HG03097 (cell line): ENCODE measurements around the gene GPR153.

Experiments used
- ATAC-seq: cut with Tn5 transposase; IDR thresholded peaks from one replicate; pipeline ENCODE4 v1.9.1; 2021; ENCODE audit not compliant: unreplicated experiment, low FRiP score

Gene GPR153

DNA sequence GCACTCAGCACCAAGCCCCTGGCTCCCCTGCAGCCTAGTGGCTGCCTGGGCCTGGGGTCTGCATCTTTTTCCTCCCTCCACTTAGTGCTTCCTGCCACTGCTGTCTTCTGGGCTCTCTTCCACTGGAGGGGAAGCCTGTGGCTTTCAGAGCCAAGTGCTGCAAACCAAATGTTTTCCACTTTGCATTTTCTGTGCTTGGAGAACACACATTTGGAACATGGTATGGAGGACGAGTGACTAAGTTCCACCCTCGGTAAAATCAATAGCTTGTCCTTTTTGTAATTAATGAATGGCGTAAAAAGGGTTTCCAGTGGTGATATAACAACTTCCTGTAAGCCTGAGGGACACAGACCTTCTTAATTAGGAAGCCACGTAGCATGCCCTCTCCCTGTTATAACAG, 10.1 kb upstream of the GPR153 start:
- no peak for ATAC-seq

DNA sequence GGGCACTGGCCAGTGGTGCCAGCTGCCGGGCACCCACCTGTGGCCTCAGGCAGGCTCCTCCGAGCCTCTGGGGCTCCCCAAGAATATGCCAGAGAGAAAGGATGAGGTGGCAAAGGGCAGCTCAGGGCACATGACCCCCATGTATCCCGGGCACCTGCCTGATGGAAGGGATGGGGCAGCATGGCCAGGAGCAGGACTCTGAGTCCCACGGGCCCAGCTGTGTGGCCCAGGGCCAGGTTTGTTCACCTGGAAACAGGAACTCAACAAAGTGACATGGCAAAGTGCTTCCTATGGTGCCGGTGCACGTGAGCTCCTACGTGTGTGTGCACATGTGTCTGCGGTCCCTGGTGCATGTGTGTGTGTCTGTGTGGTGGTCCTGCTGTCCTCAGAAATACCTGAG, 9.5 kb upstream of the GPR153 start:
- ATAC-seq, result no peak

DNA sequence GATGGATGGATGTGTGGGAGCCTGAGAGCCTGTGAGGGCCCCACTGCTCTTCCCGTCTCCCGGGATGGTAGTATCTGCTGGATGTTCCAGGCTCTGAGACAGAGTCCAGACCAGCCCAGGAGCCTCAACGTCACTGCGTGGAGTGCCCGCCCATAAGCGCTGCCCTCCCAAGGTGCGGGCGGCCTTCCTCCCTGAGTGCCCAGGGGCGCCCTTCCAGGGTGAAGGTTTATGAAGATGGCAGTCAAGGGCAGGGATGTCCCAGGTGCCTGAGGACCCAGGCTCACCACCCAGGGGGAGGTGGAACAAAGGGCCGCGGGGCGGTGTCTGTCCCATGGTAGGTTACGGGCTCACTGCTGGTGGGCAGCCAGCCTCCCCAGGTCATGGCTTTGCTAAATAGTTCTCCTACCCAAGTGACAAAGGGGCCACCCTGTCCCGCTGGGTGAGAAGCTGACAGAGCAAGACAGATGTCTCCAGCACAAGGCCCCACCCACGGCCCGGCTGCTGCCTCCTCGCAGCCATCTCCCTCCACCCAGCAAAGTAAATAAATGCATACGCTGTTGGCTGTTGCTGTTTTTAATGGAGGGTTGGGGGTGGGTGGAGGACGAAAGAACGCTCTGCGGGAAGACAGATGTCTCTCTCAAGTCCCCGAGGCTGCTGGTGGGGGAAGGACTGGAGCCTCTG, 9.0 kb upstream of the GPR153 start:
- no peak for ATAC-seq

DNA sequence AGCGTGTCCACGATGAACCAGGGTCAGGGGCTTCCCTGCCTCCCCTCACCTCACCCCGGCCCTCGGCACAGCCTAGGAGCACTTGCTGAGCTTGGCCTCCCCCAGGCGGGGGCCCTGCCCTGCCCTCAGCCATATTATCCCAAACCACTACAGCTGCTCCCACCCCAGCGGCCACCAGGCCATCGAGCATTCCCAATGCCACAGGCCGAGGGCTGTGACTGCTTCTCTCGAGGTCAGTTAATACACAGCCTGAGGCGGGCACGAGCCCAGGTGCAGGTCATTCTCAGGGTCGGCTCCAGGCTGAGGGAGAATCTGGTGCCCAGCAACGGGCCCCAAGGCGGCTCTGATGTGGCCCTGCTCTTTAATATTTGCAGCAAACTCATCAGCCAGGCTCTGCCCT, 8.4 kb upstream of the GPR153 start:
- ATAC-seq, result no peak

DNA sequence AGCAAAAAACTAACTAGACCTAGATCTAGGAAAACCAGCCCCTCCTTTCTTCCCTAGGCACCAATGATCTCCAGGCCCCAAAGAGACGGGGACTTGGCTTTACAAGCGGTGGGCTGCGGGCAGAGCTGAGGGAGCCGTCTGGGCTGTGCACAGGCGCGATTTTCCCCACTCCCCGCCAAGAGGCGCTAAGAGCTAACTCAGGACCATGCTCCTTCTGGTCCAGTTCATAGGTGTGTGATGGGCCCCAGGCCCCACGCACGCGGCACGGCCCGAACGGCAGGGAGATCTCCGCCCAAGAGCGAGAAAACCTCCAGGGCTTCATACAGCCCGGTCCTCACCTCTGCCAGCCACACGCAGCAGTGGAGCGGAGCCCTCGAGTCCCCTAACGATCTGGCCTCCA, 7.5 kb upstream of the GPR153 start:
- no peak for ATAC-seq

DNA sequence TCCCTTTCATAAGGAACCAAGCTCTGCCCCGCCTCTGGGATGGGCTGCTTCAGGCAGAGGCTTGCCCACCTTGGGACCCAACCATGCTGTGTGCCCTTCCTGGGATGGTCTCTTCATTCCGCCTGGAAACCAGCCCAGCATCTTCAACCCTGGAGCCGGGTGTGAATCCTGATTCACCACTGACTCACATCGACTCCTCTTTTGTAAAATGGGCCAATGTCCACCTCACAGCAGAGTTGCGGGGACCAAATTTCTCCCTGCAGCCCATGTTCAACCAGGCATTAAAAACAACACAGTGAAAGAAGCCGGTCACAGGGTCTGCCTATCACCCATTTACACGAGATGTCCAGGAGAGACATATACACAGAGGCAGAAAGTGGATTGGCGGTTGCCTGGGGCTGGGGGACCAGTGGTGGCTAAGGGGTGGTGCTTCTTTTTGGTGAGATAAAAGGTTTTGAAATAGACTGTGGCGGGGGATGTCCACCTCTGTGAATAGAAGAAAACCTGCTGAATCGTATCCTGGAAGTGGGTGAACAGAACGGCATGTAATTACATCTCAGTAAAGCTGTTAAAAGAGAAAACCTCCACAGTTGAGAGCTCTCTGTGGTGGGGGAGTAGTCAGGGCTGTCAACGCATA, 6.9 kb upstream of the GPR153 start:
- no peak for ATAC-seq

DNA sequence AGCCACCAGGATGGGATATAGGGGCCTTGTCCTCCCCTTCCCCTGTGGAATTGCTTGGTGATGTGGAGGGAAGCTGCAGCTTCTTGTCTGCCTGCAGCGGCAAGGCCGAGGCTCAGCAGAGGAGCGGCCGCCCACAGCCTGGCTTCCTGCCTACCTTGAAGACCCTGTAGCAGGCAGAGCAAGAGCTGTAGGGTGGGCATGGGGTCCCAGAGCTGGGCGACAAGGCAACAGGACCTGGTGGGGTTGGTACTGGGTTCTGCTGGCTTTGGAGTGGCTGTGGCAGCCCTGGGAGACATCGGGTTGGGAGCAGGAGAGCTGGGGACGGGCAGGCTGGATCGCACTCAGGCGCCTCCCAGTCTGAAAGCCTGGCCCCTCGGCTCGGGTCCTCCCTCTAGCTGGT, 5.7 kb upstream of the GPR153 start:
- ATAC-seq, result no peak

DNA sequence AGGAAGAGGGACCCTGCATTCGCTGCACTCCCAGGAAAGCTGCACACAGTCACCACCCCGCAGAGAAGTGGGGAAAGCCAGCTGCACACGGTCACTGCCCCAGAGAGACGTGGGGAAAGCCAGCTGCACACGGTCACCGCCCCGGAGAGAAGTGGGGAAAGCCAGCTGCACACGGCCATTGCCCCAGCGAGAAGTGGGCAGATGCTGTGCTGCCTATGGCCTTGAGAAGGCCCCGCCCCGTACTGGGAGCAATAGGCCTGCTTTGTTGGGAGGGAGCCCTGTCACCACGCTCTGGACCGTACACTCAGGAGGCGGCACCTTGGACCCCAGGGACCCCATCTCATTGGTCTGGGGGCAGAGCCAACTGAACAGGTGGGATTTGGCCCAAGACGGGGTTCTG, 4.3 kb upstream of the GPR153 start:
- no peak for ATAC-seq

DNA sequence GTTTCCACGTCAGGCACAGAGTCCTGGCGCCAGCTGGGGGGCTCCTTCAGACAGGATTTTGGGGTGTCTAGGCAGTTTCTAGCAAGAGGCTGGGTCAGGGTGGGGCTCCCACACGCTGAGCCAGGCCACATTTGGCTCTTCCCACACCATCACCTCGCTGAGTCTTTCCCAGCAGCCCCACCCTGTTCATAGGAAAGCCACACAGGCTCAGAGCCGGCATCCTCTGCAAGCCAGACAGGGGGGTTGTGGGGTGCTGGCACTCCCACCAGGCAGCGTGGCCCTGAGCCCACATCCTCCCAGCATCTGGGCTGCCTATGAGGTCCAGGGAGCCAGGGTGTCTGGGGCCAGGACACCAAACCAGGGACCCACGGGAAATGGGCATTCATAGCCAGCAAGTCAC, 2.8 kb upstream of the GPR153 start:
- no peak for ATAC-seq

DNA sequence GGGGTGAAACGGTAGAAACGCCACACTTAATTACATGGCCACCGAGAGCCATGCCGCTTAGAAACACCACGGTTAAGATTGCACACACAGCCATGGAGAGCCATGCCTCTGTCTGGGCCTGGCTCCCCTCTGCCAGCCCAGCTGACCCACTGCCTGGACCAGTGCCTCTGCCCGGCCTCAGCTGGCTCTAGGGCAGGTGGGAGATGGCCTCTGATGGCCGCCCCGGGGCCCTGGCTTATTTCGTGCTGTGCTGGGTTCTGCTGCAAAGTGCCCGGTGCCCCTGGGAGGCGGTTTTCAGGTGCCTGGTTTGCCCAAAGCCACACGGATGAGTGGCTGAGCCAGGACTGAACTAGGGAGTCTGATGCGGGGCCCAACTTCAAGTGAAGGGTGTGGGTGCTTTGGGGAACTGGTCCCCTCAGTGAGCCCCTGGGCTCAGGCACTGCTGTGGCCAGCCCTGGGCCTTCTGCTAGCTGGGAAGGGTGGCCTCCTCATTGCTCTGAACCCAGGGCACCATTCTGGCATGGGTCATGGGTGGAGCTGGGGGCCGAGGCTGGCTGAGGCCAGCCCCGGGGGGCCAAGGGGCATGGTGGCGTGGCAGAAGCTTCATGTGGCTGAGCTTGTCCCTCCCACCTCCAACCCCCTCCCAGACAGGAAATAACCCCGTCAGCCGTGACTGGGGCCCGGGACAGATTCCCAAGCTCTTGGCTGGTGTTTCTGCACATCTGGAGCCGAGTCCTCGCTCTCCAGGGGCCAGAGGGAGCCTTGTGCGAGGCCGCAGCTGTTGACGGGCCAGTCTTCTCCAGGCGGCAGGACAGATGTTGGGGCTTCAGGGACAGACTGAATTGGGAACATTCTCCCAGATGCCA, 1.9 kb upstream of the GPR153 start:
- no peak for ATAC-seq

DNA sequence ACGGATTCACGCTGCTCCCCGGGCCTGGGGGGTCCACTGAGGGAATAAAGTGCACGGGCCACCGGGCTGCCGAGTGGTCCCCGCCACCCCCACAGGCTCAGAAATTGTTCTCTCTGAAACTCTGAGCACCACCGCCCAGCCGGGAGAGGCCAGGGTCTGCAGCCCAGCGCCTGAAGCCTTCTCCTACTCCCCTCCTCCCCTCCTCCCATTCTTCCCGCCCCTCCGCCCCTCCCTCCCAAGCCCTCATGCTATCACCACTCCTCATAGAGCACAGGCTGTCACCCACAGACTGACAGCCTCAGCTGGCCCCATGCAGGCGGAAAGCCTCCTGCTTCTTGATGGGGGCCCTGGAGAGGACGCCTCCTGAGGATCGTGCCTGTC, 707 bp upstream of the GPR153 start:
- no peak for ATAC-seq

DNA sequence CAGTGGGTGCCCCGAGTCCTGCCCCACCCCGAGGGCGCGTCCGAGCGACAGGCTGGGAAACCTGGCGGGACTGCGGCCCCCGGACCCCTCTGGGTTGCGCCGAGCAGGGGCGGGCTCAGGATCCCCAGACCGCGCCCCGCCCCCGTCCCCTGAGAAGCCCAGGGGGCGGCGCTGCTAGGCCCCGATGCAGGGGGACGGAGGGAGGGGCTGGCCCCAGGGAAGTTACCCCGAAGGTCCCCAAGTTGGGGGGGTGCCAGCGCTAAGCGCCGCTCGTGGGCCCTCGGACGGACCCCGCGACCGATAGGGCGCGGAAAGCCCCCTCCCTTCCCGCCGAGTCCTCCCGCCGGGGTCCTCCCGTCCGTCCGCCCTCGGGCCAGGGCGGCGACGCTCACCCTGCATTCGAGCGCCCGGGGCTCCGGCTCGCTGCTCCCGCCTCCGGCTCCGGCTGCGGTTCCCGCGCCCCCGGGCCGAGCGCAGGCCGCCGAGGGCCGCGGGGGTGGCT, 414 bp downstream of the GPR153 start:
- ATAC-seq, result no peak

DNA sequence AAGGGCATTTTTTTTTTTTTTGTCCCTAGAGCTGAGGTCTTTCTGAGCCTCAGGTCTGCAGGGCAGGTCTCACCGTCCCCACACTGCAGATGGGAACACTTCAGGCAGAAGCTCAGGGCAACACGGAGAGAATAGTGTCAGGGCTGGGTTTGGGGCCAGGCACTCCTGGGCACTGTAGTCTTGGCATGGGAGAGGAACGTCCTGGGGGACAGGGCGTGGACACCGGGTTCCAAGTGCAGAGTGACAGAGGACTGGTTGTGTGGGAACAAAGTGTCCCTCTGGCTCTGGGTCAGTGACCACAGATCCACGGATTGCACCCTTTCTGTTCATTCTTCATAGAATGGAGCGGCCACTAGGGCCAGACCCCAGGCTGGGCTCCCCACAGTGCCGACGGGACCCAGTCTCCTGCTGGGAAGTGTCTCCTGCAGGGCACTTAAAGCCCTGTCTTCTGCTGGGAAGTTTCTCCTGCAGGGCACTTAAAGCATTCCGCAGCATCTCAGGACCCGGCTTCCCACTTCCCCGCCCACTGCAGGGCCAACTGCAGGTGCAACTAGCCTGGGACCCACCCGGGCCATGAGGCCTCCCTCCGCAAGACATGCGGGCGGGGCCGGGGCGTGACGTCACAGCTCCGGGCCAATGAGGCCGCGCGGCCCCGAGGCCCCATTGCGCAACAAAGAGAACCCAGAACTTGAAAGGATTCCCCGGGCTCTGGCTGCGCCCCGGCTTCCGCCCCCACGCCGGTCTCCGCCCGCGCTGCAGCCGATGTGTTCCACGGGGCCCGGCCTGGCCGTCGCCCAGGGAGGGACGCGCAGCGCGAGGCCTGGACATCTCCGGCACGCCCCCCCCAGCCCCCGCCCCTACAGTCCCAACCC, 1.2 kb downstream of the GPR153 start:
- ATAC-seq, result no peak

DNA sequence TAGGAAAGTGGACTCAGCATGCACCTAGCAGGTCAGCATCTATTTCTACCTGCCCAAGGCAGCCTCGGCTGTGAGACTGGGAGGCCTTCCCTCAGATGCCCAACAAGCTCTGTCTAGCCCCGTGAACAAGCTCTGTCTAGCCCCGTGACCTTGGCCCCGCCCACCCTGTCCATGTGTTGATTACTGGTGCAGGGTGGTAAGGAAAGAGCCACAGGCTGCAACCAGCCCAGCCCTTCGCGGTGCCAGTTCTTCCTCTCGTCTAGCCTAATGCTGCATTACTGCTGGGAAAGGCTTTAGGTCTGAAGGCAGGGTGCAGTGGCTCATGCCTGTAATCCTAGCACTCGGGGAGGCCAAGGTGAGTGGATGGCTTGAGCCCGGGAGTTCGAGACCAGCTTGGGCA, 2.2 kb downstream of the GPR153 start:
- no peak for ATAC-seq

DNA sequence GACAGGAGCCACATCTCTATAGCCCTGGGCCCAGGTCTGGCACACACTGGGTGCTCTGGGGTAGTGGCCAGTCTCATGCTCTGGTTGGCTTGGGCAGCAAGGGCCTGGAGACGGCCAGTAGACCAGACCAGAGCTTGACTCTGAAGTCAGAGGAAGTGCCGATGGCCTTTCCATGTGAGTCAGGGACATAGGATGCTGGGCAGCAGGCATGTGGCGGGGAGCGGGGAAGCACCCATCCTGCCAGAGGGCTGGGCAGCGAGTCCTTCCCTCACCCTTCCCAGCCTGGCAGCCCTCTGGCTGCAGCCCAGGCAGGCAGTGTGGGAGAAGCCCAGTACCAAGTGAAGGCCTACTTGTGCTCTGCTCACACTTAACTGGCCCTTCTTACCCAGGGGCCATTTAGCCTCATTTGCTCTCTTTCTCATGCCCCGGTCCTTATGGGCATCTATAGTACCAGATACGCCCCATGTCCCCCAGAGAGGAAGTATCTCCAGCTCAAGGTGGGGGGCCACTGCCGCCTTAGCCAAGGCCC, 3.3 kb downstream of the GPR153 start:
- no peak for ATAC-seq

DNA sequence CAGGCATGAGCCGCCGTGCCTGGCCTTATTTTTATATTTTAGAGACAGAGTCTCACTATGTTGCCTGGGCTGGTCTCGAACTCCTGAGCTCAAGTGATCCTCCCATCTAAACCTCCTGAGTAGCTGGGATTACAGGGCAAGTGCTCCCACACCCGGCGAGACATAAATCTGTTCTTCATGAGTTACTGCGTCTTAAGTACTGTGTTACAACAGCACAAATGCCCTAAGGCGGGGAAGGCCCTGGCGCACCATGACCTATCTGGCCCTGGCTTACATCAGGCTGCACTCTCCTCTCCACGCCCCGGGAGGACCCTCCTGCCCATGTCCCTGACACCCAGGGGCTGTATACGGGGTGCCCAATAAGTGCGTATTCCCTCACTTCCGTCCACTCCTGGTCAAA, 4.3 kb downstream of the GPR153 start:
- ATAC-seq, result no peak

DNA sequence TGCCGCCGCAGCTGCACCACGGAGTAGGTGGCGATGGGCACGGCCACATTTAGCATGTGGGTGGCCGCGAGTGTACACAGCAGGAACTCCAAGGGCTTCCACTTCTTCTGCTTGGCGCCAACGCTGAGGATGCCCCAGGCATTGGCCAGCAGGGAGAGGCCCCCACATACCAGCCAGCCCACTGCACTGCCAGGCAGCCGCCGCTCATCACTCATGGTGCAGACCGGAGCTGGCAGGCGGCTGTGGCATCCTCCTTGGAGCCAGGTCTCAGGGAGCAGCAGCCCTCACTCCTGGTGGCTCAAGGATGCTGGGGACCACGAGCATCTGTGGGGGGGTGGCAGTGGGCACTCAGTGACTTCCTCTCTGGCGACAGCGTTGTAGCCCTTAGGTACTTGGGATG, 6.2 kb downstream of the GPR153 start:
- ATAC-seq, result no peak

DNA sequence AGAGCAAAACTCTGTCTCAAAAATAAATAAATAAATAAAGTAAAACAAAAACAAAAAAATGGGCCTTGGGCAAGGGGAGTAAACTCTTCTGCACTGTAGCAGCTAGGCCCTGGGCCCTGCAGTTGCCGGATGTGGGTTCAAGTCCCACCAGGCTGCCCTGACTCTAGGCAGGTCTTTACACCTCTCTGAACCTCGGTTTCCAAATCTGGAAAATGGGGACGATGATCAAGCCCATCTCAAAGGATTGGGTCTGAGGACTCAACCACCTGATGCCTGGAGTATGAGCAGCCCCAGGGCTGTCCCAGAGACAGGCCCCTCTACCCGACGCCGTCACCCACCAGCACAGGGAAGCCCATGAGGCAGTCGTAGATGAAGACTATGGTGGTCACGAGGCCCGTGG, 7.5 kb downstream of the GPR153 start:
- ATAC-seq, result no peak

DNA sequence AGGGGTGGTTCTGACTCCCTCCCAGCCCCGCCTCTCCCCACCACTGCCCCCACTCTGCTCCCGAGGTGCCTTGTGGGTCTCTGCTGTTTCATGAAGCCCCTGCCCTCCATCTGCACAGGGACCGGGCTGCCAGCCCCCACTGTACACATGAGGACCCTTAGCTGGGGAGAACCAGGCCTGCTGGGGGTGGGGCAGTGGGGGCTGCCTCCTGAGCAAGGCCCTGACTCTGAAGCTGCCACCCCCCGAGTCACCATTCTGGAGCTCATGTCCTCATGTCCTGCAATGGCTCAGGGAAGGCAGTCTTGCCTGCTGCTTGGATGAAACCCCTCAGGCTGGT, 8.6 kb downstream of the GPR153 start:
- no peak for ATAC-seq

DNA sequence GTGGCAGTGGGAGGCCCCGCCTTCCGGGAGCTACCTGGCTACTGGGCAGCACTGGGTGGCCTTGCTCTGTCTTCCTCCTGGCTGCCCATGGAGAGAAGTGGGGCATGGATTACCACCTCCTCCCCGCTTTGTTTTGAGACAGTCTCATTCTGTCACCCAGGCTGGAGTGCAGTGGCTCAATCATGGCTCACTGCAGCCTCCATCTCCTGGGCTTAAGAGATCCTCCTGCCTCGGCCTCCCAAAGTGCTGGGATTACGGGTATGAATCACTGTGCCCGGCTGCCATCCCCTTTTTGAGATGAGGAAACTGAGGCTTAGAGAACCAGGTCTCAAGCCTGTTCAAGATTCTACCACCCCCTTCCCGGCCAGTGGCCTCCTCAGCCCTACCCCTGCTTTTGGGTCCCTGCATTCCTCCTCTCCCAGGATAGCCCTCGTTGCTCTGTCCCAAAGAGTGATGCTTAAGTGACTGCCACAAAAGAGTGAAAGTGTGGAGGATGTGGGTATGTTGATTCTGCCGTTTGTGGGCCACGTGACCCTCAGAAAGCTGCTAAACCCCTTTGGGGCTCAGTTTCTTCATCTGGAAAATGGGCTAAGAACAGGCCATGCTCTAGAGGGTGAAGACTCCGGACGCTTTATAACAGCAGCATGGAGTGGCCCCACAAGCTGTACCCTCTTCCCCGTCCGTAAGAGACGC, 9.1 kb downstream of the GPR153 start:
- ATAC-seq, result no peak
